Smooth muscle cell (in vitro differentiated cells): ENCODE measurements around the gene SOX6. TPM values are rescaled to one million over a fixed set of nuclear protein-coding genes. Genes with fewer than 3 reads are reported as not detected.

Source experiments
- DNase-seq: peaks from one replicate; lab custom pipeline; 2025; ENCODE audit not compliant: unreplicated experiment; lab: John Stamatoyannopoulos, UW
- H2AFZ ChIP-seq: fragments of 200-600 bp; sonication (generic); 2 replicates; pipeline ENCODE4 v1.6.0; 2016; ENCODE audit warnings: antibody characterized with exemption, low read depth, mild to moderate bottlenecking
- H3F3A ChIP-seq: fragments of 200-600 bp; sonication (generic); 2 replicates; pipeline ENCODE4 v1.6.0; 2017; ENCODE audit warnings: antibody characterized with exemption, low read depth
- H3K27ac ChIP-seq: fragments of 200-600 bp; sonication (generic); 2 replicates; pipeline ENCODE4 v1.5.1; 2016; ENCODE audit warnings: low read depth, mild to moderate bottlenecking
- H3K27me3 ChIP-seq: fragments of 200-600 bp; sonication (generic); 2 replicates; pipeline ENCODE4 v1.6.1; 2016; ENCODE audit warnings: low read depth, mild to moderate bottlenecking
- H3K36me3 ChIP-seq: fragments of 200-600 bp; sonication (generic); 2 replicates; pipeline ENCODE4 v1.5.1; 2016; ENCODE audit warnings: low read depth
- H3K4me1 ChIP-seq: fragments of 200-600 bp; sonication (generic); 2 replicates; pipeline ENCODE4 v1.5.1; 2016; ENCODE audit warnings: low read depth
- H3K4me2 ChIP-seq: fragments of 200-600 bp; sonication (generic); 2 replicates; pipeline ENCODE4 v1.6.0; 2016; ENCODE audit warnings: mild to moderate bottlenecking
- H3K4me3 ChIP-seq: fragments of 200-600 bp; sonication (generic); 2 replicates; pipeline ENCODE4 v1.5.1; 2016; ENCODE audit warnings: mild to moderate bottlenecking
- H3K79me2 ChIP-seq: fragments of 200-600 bp; sonication (generic); 2 replicates; pipeline ENCODE4 v1.6.0; 2016; ENCODE audit warnings: low read depth, mild to moderate bottlenecking
- H3K9ac ChIP-seq: fragments of 200-600 bp; sonication (generic); 2 replicates; pipeline ENCODE4 v1.6.0; 2016; ENCODE audit warnings: low read depth
- H3K9me3 ChIP-seq: fragments of 200-600 bp; sonication (generic); replicated peaks from 2 replicates; pipeline ENCODE4 v1.5.1; 2016; ENCODE audit warnings: low read depth
- H4K20me1 ChIP-seq: fragments of 200-600 bp; sonication (generic); 2 replicates; pipeline ENCODE4 v1.6.0; 2016; ENCODE audit warnings: low read depth
- CTCF ChIP-seq: fragments of 200-600 bp; sonication (generic); IDR thresholded peaks from 2 replicates; pipeline ENCODE4 v1.5.1; 2017; ENCODE audit warnings: borderline replicate concordance, mild to moderate bottlenecking, antibody characterized with exemption; ENCODE audit not compliant: insufficient read depth, poor library complexity, severe bottlenecking
- WGBS: methylation state at CpG from one replicate; pipeline ENCODE4 v1.1.7; 2016; ENCODE audit warnings: low lambda C conversion rate; 5-methylcytosine and 5-hydroxymethylcytosine counted together
- polyA plus RNA-seq: library from polyadenylated mRNA; unstranded; fragments of >200 nt; fragmentation: Nextera tagmentation; extraction: Ambion mirVana; gene quantifications from 2 replicates; pipeline ENCODE4 v1.2.1, GENCODE V29; 2016
- total RNA-seq: library from RNA; depleted of rRNA; stranded (reverse); fragments of >200 nt; gene quantifications from 2 replicates; pipeline ENCODE4 v1.2.3, GENCODE V29; 2014

The SOX6 gene
- total and polyA plus RNA-seq, 2 experiments from 2014 or later: 11.2 to 27.6 TPM

GRCh38 chr11:16372355-16372754 is 16.0 kb upstream of the SOX6 start:
- Histone ChIP-seq H3K4me1 (no peaks in the 10 kb centered on the region), H2AFZ (no peak overlapping the region), H3K4me2 (no peak overlapping the region), H3K9me3 (no peaks in the 10 kb centered on the region), H3F3A (no peaks in the 10 kb centered on the region), H3K4me3 (no peak overlapping the region), H3K79me2 (peaks cover 7% of the 10 kb centered on the region), H3K9ac (no peak overlapping the region), H4K20me1 (no peaks in the 10 kb centered on the region), H3K27ac (no peak overlapping the region), H3K36me3 (no peaks in the 10 kb centered on the region), H3K27me3 (no peaks in the 10 kb centered on the region)
- 68% methylated on average over 2 of the region's 2 CpGs for WGBS
- DNase-seq: no peak
- TF ChIP-seq CTCF: no peak

- no peak for DNase-seq
- no peak overlapping the region for H3K4me2 ChIP-seq
- H2AFZ ChIP-seq: no peak overlapping the region
- no peak overlapping the region for H3K9ac ChIP-seq
- no peaks in the 10 kb centered on the region for H3K9me3 ChIP-seq
- H3K36me3 ChIP-seq: no peaks in the 10 kb centered on the region
- no peak overlapping the region for H3K4me3 ChIP-seq
- WGBS: 94% methylated on average over 2 of the region's 2 CpGs
- H3K4me1 ChIP-seq: no peaks in the 10 kb centered on the region
- no peak overlapping the region for H3K27ac ChIP-seq
- peaks cover 15% of the 10 kb centered on the region for H3K79me2 ChIP-seq
- H3F3A ChIP-seq: no peaks in the 10 kb centered on the region
- no peaks in the 10 kb centered on the region for H4K20me1 ChIP-seq
- no peaks in the 10 kb centered on the region for H3K27me3 ChIP-seq
- no peak for TF ChIP-seq CTCF
These were observed 10.9 kb upstream of the SOX6 start for GRCh38 chr11:16367252-16367651.

GRCh38 chr11:16365581-16366228 is 9.4 kb upstream of the SOX6 start:
- Histone ChIP-seq H2AFZ (no peak overlapping the region), H3F3A (no peaks in the 10 kb centered on the region), H3K36me3 (no peaks in the 10 kb centered on the region), H3K9ac (no peak overlapping the region), H3K27me3 (no peaks in the 10 kb centered on the region), H3K79me2 (peaks cover 28% of the 10 kb centered on the region), H4K20me1 (no peaks in the 10 kb centered on the region), H3K27ac (peak overlapping the region; percentile 1), H3K4me2 (no peak overlapping the region), H3K9me3 (no peaks in the 10 kb centered on the region), H3K4me3 (no peak overlapping the region), H3K4me1 (no peaks in the 10 kb centered on the region)
- TF ChIP-seq CTCF: no peak
- 76% methylated on average over 3 of the region's 3 CpGs for WGBS
- DNase-seq: no peak

GRCh38 chr11:16364254-16364653 is 7.9 kb upstream of the SOX6 start:
- TF ChIP-seq CTCF: no peak
- no peaks in the 10 kb centered on the region for H3K9me3 ChIP-seq

More at GRCh38 chr11:16364254-16364653, 7.9 kb upstream of the SOX6 start:
- H4K20me1 ChIP-seq: no peaks in the 10 kb centered on the region
- no peaks in the 10 kb centered on the region for H3K27me3 ChIP-seq
- H3K4me1 ChIP-seq: no peaks in the 10 kb centered on the region
- H3K4me2 ChIP-seq: no peak overlapping the region
- H3F3A ChIP-seq: no peaks in the 10 kb centered on the region
- no peak for DNase-seq
- H3K36me3 ChIP-seq: no peaks in the 10 kb centered on the region
- no peak overlapping the region for H2AFZ ChIP-seq
- H3K27ac ChIP-seq: no peak overlapping the region
- H3K4me3 ChIP-seq: no peak overlapping the region
- H3K79me2 ChIP-seq: peaks cover 28% of the 10 kb centered on the region
- no peak overlapping the region for H3K9ac ChIP-seq
